ENCODE data around the gene TEX28. TPM values are rescaled to one million over a fixed set of nuclear protein-coding genes. Genes with fewer than 3 reads are reported as not detected.
A peak's percentile ranks its signal among the peaks of the same experiment; 100 is the strongest.
"Not testable (repeated sequence)": the region's sequence is repeated elsewhere in the genome, so short reads cannot be mapped to it uniquely, and the experiment has no call there.

The TEX28 gene, protein sequence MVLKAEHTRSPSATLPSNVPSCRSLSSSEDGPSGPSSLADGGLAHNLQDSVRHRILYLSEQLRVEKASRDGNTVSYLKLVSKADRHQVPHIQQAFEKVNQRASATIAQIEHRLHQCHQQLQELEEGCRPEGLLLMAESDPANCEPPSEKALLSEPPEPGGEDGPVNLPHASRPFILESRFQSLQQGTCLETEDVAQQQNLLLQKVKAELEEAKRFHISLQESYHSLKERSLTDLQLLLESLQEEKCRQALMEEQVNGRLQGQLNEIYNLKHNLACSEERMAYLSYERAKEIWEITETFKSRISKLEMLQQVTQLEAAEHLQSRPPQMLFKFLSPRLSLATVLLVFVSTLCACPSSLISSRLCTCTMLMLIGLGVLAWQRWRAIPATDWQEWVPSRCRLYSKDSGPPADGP
- total RNA-seq: not detected in 3 replicates
- long read RNA-seq: 0 reads

DNA sequence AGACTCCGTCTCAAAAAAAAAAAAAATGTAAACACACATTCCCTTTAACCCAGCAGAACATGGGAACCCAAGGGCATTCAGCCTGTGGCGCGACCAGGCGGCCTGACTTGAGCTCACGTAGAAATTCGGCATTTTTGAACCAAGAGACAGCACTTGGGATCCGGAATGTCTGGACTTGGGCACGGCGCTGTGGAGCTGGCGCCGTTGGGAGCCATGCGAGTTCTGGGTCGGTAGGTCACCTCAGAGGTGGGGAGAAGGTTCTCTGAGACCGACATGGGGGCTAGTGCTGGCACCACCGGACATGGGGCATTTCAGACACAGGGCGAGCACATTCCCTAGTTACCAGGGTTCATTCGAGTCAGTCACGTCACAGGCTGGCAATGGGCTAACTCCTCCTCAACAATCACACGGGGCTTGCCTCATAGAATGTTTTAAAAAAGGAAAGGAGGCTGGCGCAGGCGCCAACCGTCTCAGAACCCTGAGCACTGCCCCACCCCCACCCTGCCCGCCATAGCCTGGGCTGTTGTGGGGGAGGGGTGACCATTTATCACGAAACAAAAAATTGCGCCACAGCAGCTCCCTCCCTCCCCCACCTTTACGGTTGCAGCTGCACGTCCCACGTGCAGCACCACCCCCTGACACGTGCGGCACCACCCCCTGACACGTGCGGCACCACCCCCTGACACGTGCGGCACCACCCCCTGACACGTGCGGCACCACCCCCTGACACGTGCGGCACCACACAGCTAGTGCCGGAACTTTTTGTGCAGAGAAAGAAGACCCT lies at the start of gene TEX28:
Gene TEX28 (minus strand): TSS at position 334 of the 784 bp plus-strand sequence. CDS start 3,007 bp downstream, outside the sequence.
- H3K4me3 Mint-ChIP-seq (ENCODE audit: unreplicated experiment): no peak within 1 kb of the TSS
- peaks cover 6% of the 10 kb centered on the region for H3K9me3 Mint-ChIP-seq (ENCODE audit: low read depth)
- H3K36me3 Mint-ChIP-seq (ENCODE audit: low read depth): no peaks in the 10 kb centered on the region
- no peaks in the 10 kb centered on the region for H3K4me1 Mint-ChIP-seq (ENCODE audit: low read depth)
- H3K27me3 Mint-ChIP-seq (ENCODE audit: low read depth): no peaks in the 10 kb centered on the region
- no peak for TF ChIP-seq CTCF (IDR thresholded peaks at IDR 0.05)
- H3K27ac Mint-ChIP-seq (ENCODE audit: unreplicated experiment): no peak within 1 kb of the TSS
- peak; percentile 68 for DNase-seq (ENCODE audit: low spot score)

DNA sequence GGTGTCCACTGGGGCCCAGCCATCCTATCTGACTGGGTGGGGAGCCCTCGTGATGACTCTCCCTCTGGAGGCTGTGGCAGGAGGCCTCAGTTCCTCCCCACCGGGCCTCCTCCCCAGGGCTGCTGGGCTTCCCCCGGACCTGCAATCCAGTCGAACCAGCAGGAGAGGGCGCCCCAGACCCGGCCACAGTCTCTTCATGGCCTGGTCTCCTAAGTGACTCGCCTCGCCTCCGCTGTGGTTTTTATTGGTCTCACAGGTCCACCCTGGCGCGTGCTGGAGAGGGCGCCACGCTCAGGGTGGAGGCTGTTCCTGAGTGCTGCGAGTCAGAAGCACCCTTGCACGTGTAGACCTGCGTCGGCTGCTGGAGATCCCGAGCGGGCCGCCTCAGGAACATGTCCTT lies 48.7 kb upstream of the TEX28 start:
- not testable (repeated sequence) for H3K4me3 Mint-ChIP-seq (ENCODE audit: unreplicated experiment); H3K27me3 Mint-ChIP-seq (ENCODE audit: low read depth); H3K27ac Mint-ChIP-seq (ENCODE audit: unreplicated experiment)

GRCh38 chrX:154343063-154343462 lies 48.1 kb upstream of the TEX28 start:
- H3K4me3 Mint-ChIP-seq (ENCODE audit: unreplicated experiment); H3K27ac Mint-ChIP-seq (ENCODE audit: unreplicated experiment); H3K4me1 Mint-ChIP-seq (ENCODE audit: low read depth); H3K36me3 Mint-ChIP-seq (ENCODE audit: low read depth); H3K27me3 Mint-ChIP-seq (ENCODE audit: low read depth); H3K9me3 Mint-ChIP-seq (ENCODE audit: low read depth); DNase-seq (ENCODE audit: low spot score): not testable (repeated sequence)

More for the DNA sequence above, 48.7 kb upstream of the TEX28 start:
- not testable (repeated sequence) for H3K9me3 Mint-ChIP-seq (ENCODE audit: low read depth); H3K36me3 Mint-ChIP-seq (ENCODE audit: low read depth); H3K4me1 Mint-ChIP-seq (ENCODE audit: low read depth); DNase-seq (ENCODE audit: low spot score)

DNA sequence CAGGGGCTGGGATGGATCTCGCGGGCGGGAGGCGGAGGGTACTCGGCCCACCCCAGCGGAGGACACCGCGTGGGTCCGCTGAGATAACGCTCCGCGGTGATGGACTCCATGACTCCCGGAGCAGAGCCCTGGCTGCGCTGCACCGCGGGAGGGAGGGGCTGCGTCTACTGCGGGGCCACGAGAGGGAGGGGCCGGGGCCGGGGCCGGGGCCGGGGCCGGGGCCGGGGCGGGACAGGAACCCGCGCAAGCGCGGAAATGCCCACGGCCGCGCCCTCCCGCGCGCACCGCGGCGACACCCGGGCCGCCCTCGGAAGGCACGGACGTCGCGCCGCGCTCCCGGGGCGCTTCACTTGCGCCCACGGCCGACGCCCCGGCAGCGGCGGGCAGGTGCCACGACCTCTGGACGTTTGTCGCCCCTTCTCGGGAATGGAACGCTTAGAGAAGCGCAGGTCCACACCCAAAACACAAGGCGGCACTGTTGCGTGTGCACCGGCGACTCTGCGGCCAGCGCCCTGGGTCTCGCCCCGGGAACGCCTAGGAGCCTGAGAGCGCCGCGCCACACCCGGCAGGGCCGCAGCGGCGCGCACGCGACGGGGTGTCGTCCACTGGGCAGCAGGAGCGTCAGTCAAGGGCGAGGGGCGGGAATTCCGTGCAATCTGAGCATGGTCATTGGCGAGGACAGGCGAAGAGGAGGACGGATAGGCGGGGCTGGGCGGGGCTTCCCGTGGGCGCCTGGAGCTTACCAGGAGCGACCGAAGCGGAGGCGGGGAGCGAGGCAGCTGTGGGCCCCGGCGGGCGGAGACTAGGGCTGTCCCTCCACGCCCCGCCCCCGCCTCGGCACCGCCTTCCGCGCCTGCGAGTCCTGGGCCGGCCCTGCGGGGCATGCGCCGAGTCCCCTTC lies 46.7 kb upstream of the TEX28 start:
- not testable (repeated sequence) for H3K9me3 Mint-ChIP-seq (ENCODE audit: low read depth); H3K4me1 Mint-ChIP-seq (ENCODE audit: low read depth); H3K36me3 Mint-ChIP-seq (ENCODE audit: low read depth); H3K27me3 Mint-ChIP-seq (ENCODE audit: low read depth); H3K4me3 Mint-ChIP-seq (ENCODE audit: unreplicated experiment); H3K27ac Mint-ChIP-seq (ENCODE audit: unreplicated experiment); DNase-seq (ENCODE audit: low spot score)
- TF ChIP-seq CTCF (IDR thresholded peaks at IDR 0.05): peak; percentile 9

DNA sequence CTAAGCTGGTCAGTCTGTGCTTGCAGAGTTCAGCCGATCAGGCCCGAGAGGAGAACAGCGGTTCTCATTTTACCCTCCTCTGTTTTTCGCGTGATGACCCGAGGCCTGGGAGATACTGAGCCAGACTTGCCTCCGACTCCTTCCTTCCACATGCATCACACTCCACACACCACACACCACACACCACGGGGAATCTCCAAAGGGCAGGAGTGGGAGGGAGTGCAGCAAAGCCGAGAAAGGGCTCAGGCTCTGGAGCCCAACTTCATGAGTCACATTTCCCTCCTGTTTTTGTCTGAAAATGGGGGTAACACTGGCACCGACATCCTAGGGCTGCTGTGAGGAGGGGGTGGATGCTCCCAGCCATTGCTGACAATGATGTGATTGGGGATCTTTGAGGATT lies 39.6 kb upstream of the TEX28 start:
- Mint-ChIP-seq H3K9me3 (ENCODE audit: low read depth) (no peaks in the 10 kb centered on the region), H3K4me1 (ENCODE audit: low read depth) (peaks cover 4% of the 10 kb centered on the region), H3K36me3 (ENCODE audit: low read depth) (no peaks in the 10 kb centered on the region), H3K27ac (ENCODE audit: unreplicated experiment) (no peak overlapping the region), H3K4me3 (ENCODE audit: unreplicated experiment) (no peak overlapping the region), H3K27me3 (ENCODE audit: low read depth) (peaks cover 2% of the 10 kb centered on the region)
- peak; percentile 37 for DNase-seq (ENCODE audit: low spot score)
- no peak for TF ChIP-seq CTCF (IDR thresholded peaks at IDR 0.05)
